Bronchial epithelial cell (primary cell): ENCODE measurements around the gene TGM3. TPM values are rescaled to one million over a fixed set of nuclear protein-coding genes. Genes with fewer than 3 reads are reported as not detected.

Source experiments
- DNase-seq: peaks from one replicate; pipeline ENCODE4 v3.0.0-alpha.2; 2010; ENCODE audit warnings: low read depth
- FAIRE-seq: peaks from 2 replicates; lab custom pipeline; 2011; peaks lifted over from hg19 to GRCh38; lab: Jason Lieb, UNC
- H3K27me3 ChIP-seq: 2 replicates; pipeline ENCODE4 v1.5.1; 2011; ENCODE audit warnings: low read length; ENCODE audit not compliant: control insufficient read depth, insufficient read depth
- H3K36me3 ChIP-seq: 2 replicates; pipeline ENCODE4 v1.5.1; 2011; ENCODE audit warnings: low read length; ENCODE audit not compliant: control insufficient read depth, insufficient read depth
- H3K4me3 ChIP-seq: 2 replicates; pipeline ENCODE4 v1.5.1; 2011; ENCODE audit warnings: mild to moderate bottlenecking, low read depth, low read length, control low read depth
- CTCF ChIP-seq: IDR thresholded peaks from 2 replicates; pipeline ENCODE4 v1.5.1; 2011; ENCODE audit warnings: mild to moderate bottlenecking, moderate library complexity, low read length, control low read depth, inconsistent platforms; ENCODE audit not compliant: insufficient read depth, severe bottlenecking
- total RNA-seq: library from RNA; depleted of rRNA; stranded (reverse); fragments of >200 nt; gene quantifications from 2 replicates; pipeline ENCODE4 v1.2.1, GENCODE V29; 2014

Gene TGM3
- total RNA-seq, 1 donor from 2014 or later = 11.8 TPM

GRCh38 chr20:2320813-2321658, 25.2 kb downstream of the TGM3 start:
- H3K4me3 ChIP-seq = no peak overlapping the region
- TF ChIP-seq CTCF = no peak
- FAIRE-seq (no peak), DNase-seq (no peak)
- H3K36me3 ChIP-seq = no peaks in the 10 kb centered on the region
- peaks cover 4% of the 10 kb centered on the region for H3K27me3 ChIP-seq

- Histone ChIP-seq H3K36me3 (no peaks in the 10 kb centered on the region), H3K4me3 (no peak overlapping the region), H3K27me3 (peaks cover 4% of the 10 kb centered on the region)
- TF ChIP-seq CTCF = no peak
- FAIRE-seq = no peak
- DNase-seq = no peak
These were observed 27.2 kb downstream of the TGM3 start for GRCh38 chr20:2323051-2323450.

GRCh38 chr20:2326046-2326445, 30.2 kb downstream of the TGM3 start:
- no peaks in the 10 kb centered on the region for H3K36me3 ChIP-seq
- TF ChIP-seq CTCF = no peak
- DNase-seq (no peak), FAIRE-seq (no peak)
- H3K4me3 ChIP-seq = no peak overlapping the region
- peaks cover 1% of the 10 kb centered on the region for H3K27me3 ChIP-seq

GRCh38 chr20:2327620-2328555, 32.1 kb downstream of the TGM3 start:
- H3K27me3 ChIP-seq = peaks cover 1% of the 10 kb centered on the region
- no peak for TF ChIP-seq CTCF
- FAIRE-seq = no peak

GRCh38 chr20:2329286-2329685, 33.5 kb downstream of the TGM3 start:
- Histone ChIP-seq H3K4me3 (no peak overlapping the region), H3K36me3 (no peaks in the 10 kb centered on the region), H3K27me3 (peaks cover 1% of the 10 kb centered on the region)
- FAIRE-seq (no peak), DNase-seq (no peak)
- TF ChIP-seq CTCF = no peak

More at GRCh38 chr20:2327620-2328555, 32.1 kb downstream of the TGM3 start:
- Histone ChIP-seq H3K36me3 (no peaks in the 10 kb centered on the region), H3K4me3 (no peak overlapping the region)
- no peak for DNase-seq
